Stomach (tissue), 9 donors: ENCODE results near the gene RGS4. TPM values are rescaled to one million over a fixed set of nuclear protein-coding genes. Genes with fewer than 3 reads are reported as not detected.
"Not testable (repeated sequence)": the region's sequence is repeated elsewhere in the genome, so short reads cannot be mapped to it uniquely, and the experiment has no call there.

Source experiments
- DNase-seq, 2 donors: peaks; one replicate each; pipeline versions ENCODE4 v3.0.0 to v3.0.0-alpha.2; 2013 to 2019
- H3K27ac ChIP-seq, 5 donors: fragments of 200-600 bp in 4 of 5; sonication (generic) in 4 of 5; one replicate each; pipeline ENCODE4 v1.5.1; 2013 to 2019; ENCODE audit warnings: mild to moderate bottlenecking in 1 of 5, moderate library complexity in 1 of 5
- H3K27me3 ChIP-seq, 3 donors: fragments of 200-600 bp; sonication (generic); one replicate each; pipeline ENCODE4 v1.5.1; 2017 to 2019; ENCODE audit warnings: mixed run types in 1 of 3
- H3K36me3 ChIP-seq, 4 donors: fragments of 200-600 bp; sonication (generic); 1 replicate in 3 of 4; 2 replicates in 1 of 4; pipeline ENCODE4 v1.5.1; 2016 to 2019
- H3K4me1 ChIP-seq, 4 donors: fragments of 200-600 bp; sonication (generic); one replicate each; pipeline ENCODE4 v1.5.1; 2016 to 2019
- H3K4me3 ChIP-seq, 4 donors: fragments of 200-600 bp; sonication (generic) in 3 of 4; one replicate each; pipeline ENCODE4 v1.5.1; 2016 to 2019; ENCODE audit warnings: mild to moderate bottlenecking in 1 of 4
- H3K9me3 ChIP-seq, 4 donors: fragments of 200-600 bp; sonication (generic); one replicate each; pipeline ENCODE4 v1.5.1; 2016 to 2019
- EP300 ChIP-seq: sonication (generic); formaldehyde crosslinking; IDR thresholded peaks from one replicate; pipeline ENCODE4 v1.6.1; 2017; ENCODE audit warnings: antibody characterized with exemption
- POLR2A ChIP-seq, 4 donors: fragments of 450-650 bp; IDR thresholded peaks; one replicate each; pipeline ENCODE4 v1.6.1; 2016; ENCODE audit warnings: antibody characterized with exemption in 4 of 4, control low read depth in 2 of 4, mild to moderate bottlenecking in 1 of 4, moderate library complexity in 1 of 4
- POLR2AphosphoS5 ChIP-seq, 3 donors: sonication (generic); formaldehyde crosslinking; IDR thresholded peaks; one replicate each; pipeline ENCODE4 v1.6.1; 2016; ENCODE audit warnings: antibody characterized with exemption in 3 of 3
- WGBS, 5 donors: extraction: QIAGEN DNeasy Blood & Tissue Kit in 3 of 5; methylation state at CpG; one replicate each; pipeline versions ENCODE4 v1.1.5 to v1.1.7; 2013 to 2018; 5-methylcytosine and 5-hydroxymethylcytosine counted together
- intact Hi-C: fragments of 100-400 bp; cut with DNase I; formaldehyde crosslinking; loops from one replicate; pipeline ENCODE4 v1.15.1; 2023; ENCODE audit warnings: low total_unique reads
- polyA plus RNA-seq, 3 donors: library from polyadenylated mRNA; stranded (reverse); fragments of 200-250 nt; gene quantifications; one replicate each; pipeline ENCODE4 v1.2.3, GENCODE V29; 2013
- total RNA-seq, 5 donors: library from RNA; depleted of rRNA; stranded (reverse); fragments of >200 nt; gene quantifications; one replicate each; pipeline versions ENCODE4 v1.1.0 to v1.2.3, GENCODE V29; 2014 to 2016
- TF ChIP-seq, protein P1 (sequence below), 7 experiments: fragments of 450-650 bp in 4 of 7; fragments of 200-600 bp in 3 of 7; sonication (generic) in 3 of 7; IDR thresholded peaks; one replicate each; pipeline ENCODE4 v1.5.1; 2016 to 2019; ENCODE audit warnings: antibody characterized with exemption in 7 of 7, control low read depth in 2 of 7, mild to moderate bottlenecking in 1 of 7
- donor health status: healthy with polysubstance abuse.
- donor health status: Bipolar disorder and iron deficiency.
- donor health status: healthy.

Gene RGS4
- total and polyA plus RNA-seq, 8 donors: 1.8 to 60.7 (median 5.8) TPM; not detected in 2

DNA sequence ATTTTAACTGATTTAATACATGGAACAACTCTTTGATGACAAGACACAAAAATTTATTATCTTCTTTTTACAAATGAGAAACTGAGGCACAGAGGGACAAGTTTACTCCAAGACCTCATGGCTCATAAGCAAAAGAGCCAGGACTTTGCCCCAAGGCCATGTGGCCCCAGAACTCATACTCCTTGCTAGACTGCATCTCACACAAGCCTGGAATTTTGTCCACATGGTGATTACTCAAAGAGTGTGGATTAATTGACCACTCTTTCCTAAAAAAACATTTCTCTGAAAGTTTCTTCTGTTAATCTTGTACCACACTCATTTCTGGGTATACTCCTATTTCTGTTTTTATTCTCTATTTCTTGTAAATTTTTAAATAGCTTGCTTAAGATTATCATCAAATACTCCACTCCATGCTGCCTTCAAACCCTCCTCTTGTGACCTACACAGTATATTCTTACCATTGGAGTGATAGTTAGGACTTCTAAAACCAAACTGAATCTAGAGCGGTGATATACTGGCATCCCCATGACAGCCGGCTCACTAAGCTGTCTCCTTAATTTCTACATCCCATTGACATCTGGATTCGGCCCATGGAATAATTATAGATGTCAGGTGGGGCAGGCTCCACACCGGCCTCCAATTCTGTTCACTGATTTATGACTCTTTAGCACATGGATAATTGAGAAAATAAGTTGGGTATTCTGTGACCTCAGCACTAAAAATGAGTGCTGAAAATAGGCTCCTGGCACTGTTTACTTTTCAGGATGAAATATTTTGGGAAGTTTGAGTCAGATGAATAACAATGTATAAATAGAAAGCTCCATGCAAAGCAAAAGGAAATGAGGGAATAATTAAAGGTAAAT is 16.1 kb downstream of the RGS4 start:
- H3K27ac ChIP-seq: peak overlapping the region in 3 of 5 donors; percentile 22 to 37 (median 34)
- intact Hi-C loops: loop anchor here (10.0 kb wide), 1 partner anchor 80 kb away; no protein-coding TSS in a partner anchor
- peaks cover 0 to 6% (median 0%) of the 10 kb centered on the region in 4 donors for H3K4me1 ChIP-seq
- no peaks in the 10 kb centered on the region for H3K27me3 ChIP-seq
- H3K9me3 ChIP-seq: no peaks in the 10 kb centered on the region
- 66 to 85% (median 77%) methylated on average over 4 of the region's 4 CpGs for WGBS, 5 donors
- no peak for TF ChIP-seq POLR2A (IDR thresholded peaks at IDR 0.05)
- TF ChIP-seq POLR2AphosphoS5 (IDR thresholded peaks at IDR 0.05): peak in 1 of 3 donors; percentile 19
- no peaks in the 10 kb centered on the region for H3K36me3 ChIP-seq
- no peak for DNase-seq
- H3K4me3 ChIP-seq: no peak overlapping the region

DNA sequence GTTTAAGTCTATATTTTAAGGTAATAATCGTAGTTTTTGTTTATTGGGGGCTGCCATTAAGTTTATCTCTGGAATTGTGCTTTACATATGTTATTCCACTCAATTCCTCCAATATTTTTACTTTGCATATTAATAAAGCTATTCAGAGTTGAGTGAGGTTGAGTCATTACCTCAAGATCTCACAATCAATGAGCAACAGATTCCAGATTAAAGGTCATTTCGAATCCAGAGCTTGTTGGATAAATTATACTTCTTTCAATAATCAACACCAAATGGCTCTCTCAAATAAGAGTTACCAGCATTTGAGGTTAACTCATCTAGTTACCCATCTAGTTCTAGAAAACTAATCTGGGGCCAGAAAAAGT is 16.7 kb downstream of the RGS4 start:
- intact Hi-C loops: loop anchor here (10.0 kb wide), 1 partner anchor 79 kb away; no protein-coding TSS in a partner anchor
- Histone ChIP-seq H3K4me3 (no peak overlapping the region), H3K27ac (peak overlapping the region in 2 of 5 donors; percentile 22), H3K36me3 (no peaks in the 10 kb centered on the region), H3K9me3 (no peaks in the 10 kb centered on the region), H3K4me1 (peaks cover 0 to 6% (median 0%) of the 10 kb centered on the region in 4 donors), H3K27me3 (no peaks in the 10 kb centered on the region)
- no peak for DNase-seq
- WGBS, 5 donors: 47 to 71% (median 67%) methylated on average over 2 of the region's 2 CpGs
- TF ChIP-seq POLR2AphosphoS5 (IDR thresholded peaks at IDR 0.05) (no peak), EP300 (no peak), POLR2A (IDR thresholded peaks at IDR 0.05) (no peak)
- TF ChIP-seq, protein P1, sequence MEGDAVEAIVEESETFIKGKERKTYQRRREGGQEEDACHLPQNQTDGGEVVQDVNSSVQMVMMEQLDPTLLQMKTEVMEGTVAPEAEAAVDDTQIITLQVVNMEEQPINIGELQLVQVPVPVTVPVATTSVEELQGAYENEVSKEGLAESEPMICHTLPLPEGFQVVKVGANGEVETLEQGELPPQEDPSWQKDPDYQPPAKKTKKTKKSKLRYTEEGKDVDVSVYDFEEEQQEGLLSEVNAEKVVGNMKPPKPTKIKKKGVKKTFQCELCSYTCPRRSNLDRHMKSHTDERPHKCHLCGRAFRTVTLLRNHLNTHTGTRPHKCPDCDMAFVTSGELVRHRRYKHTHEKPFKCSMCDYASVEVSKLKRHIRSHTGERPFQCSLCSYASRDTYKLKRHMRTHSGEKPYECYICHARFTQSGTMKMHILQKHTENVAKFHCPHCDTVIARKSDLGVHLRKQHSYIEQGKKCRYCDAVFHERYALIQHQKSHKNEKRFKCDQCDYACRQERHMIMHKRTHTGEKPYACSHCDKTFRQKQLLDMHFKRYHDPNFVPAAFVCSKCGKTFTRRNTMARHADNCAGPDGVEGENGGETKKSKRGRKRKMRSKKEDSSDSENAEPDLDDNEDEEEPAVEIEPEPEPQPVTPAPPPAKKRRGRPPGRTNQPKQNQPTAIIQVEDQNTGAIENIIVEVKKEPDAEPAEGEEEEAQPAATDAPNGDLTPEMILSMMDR (IDR thresholded peaks at IDR 0.05): no peak

DNA sequence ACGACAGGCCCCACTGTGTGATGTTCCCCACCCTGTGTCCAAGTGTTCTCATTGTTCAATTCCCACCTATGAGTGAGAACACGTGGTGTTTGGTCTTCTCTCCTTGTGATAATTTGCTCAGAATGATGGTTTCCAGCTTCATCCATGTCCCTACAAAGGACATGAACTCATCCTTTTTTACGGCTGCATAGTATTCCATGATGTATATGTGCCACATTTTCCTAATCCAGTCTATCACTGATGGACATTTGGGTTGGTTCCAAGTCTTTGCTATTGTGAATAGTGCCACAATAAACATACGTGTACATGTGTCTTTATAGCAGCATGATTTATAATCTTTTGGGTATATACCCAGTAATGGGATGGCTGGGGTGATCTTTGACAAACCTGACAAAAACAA is 20.0 kb downstream of the RGS4 start:
- DNase-seq, H3K9me3 ChIP-seq, H3K4me3 ChIP-seq, H3K27me3 ChIP-seq, H3K36me3 ChIP-seq, H3K4me1 ChIP-seq, H3K27ac ChIP-seq: not testable (repeated sequence)
- intact Hi-C loops: loop anchor here (10.0 kb wide), 1 partner anchor 76 kb away; no protein-coding TSS in a partner anchor
- WGBS, 5 donors: 74 to 82% (median 79%) methylated on average over 4 of the region's 4 CpGs

DNA sequence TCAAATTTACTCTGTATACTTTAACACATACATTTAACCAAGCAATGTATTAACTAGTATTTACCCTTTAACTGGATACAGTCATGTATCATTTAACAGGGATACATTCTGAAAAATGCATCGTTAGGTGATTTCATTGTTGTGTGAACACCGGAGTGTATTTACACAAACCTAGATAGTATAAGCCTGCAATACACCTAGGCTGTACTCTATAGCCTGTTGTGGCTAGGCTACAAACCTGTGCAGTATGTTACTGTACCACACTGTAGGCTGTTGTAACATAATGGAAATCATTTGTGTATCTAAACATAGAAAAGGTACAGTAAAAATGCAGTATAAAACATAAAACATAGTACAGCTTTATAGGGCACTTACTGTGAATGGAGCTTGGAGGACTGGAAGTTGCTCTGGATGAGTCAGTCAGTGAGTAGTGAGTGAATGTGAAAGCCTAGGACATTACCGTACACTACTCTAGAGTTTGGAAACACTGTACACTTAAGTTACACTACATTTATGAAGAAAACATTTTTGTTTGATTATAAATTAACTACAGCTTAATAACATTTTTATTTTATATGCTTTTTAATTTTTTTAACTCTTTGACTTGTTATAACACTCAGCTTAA is 21.3 kb downstream of the RGS4 start:
- Histone ChIP-seq H3K9me3 (no peaks in the 10 kb centered on the region), H3K27me3 (no peaks in the 10 kb centered on the region), H3K27ac (no peak overlapping the region), H3K4me3 (no peak overlapping the region), H3K4me1 (no peaks in the 10 kb centered on the region), H3K36me3 (no peaks in the 10 kb centered on the region)
- no peak for TF ChIP-seq EP300
- TF ChIP-seq, protein P1 (IDR thresholded peaks at IDR 0.05): no peak
- no peak for TF ChIP-seq POLR2A (IDR thresholded peaks at IDR 0.05)
- no peak for TF ChIP-seq POLR2AphosphoS5 (IDR thresholded peaks at IDR 0.05)
- intact Hi-C loops: no loop called here
- no peak for DNase-seq
- 52 to 71% (median 59%) methylated on average over 3 of the region's 3 CpGs for WGBS, 5 donors

DNA sequence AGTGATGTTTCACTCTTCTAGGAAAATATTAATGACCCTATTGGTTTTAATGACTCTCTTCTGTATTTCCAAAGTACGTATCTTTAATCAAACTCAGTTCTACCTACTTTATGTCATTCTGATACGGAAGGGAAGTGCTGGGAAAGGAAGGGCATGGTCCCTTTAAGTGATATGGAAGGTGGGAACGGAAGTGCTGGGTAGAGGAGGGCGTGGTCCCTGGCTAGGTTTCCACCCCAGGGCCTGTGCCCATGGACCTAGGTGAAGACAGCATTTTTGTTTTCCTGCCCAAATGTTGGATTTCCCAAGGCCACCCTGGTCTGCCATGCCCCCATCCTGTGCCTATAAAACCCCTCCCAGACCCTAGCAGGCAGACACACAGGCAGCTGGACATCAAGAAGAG is 24.0 kb downstream of the RGS4 start:
- H3K4me1 ChIP-seq: no peaks in the 10 kb centered on the region
- intact Hi-C loops: no loop called here

More for the DNA sequence above, 24.0 kb downstream of the RGS4 start:
- Histone ChIP-seq H3K4me3 (no peak overlapping the region), H3K27me3 (no peaks in the 10 kb centered on the region), H3K36me3 (no peaks in the 10 kb centered on the region), H3K9me3 (no peaks in the 10 kb centered on the region), H3K27ac (no peak overlapping the region)
- TF ChIP-seq, protein P1 (IDR thresholded peaks at IDR 0.05): no peak
- TF ChIP-seq POLR2AphosphoS5 (IDR thresholded peaks at IDR 0.05) (no peak), POLR2A (IDR thresholded peaks at IDR 0.05) (no peak), EP300 (no peak)
- 57 to 69% (median 64%) methylated on average over 4 of the region's 4 CpGs for WGBS, 5 donors
- DNase-seq: no peak
